Left ventricle myocardium inferior (tissue), 1 donor: ENCODE measurements around the gene NHERF2. TPM values are rescaled to one million over a fixed set of nuclear protein-coding genes. Genes with fewer than 3 reads are reported as not detected.

Source experiments
- DNase-seq: peaks from one replicate; pipeline ENCODE4 v3.0.0-alpha.2; 2020
- H3K27ac ChIP-seq: fragments of 200-600 bp; replicated peaks from 2 replicates; pipeline ENCODE4 v1.8.0; 2021
- H3K27me3 ChIP-seq: fragments of 200-600 bp; 2 replicates; pipeline ENCODE4 v1.8.0; 2021; ENCODE audit warnings: low read depth
- H3K36me3 ChIP-seq: fragments of 200-600 bp; 2 replicates; pipeline ENCODE4 v1.8.0; 2021
- H3K4me1 ChIP-seq: fragments of 200-600 bp; 2 replicates; pipeline ENCODE4 v1.8.0; 2021
- H3K4me3 ChIP-seq: fragments of 200-600 bp; 2 replicates; pipeline ENCODE4 v1.8.0; 2021; ENCODE audit warnings: mild to moderate bottlenecking, moderate library complexity
- H3K9me3 ChIP-seq: fragments of 200-600 bp; replicated peaks from 2 replicates; pipeline ENCODE4 v1.8.0; 2021
- CTCF ChIP-seq: fragments of 200-600 bp; IDR thresholded peaks from 2 replicates; pipeline ENCODE4 v1.8.0; 2021; ENCODE audit warnings: antibody characterized with exemption, mild to moderate bottlenecking, borderline replicate concordance
- intact Hi-C: fragments of 100-400 bp; cut with micrococcal nuclease; formaldehyde crosslinking; loops from one replicate; pipeline ENCODE4 v1.11.0; 2022
- total RNA-seq: library from RNA; stranded (reverse); fragmentation: NEBNext Ultra II Directional; extraction: Animal tissue kit (Norgen Biotek cat#: 25700); gene quantifications from one replicate; pipeline ENCODE4 v1.2.1, GENCODE V29; 2021
- donor health status: DM: no; HTN: yes; CAD: no; lungs with severe emphysema.

The NHERF2 gene
- total RNA-seq, 1 donor from 2014 or later, result 221 TPM

- H3K4me3 ChIP-seq, result peak within 1 kb of the TSS; percentile 29
- H3K36me3 ChIP-seq, result no peaks in the 10 kb centered on the region
- TF ChIP-seq CTCF, result no peak
- no peak within 1 kb of the TSS for H3K27ac ChIP-seq
- H3K27me3 ChIP-seq, result peaks cover 63% of the 10 kb centered on the region
- intact Hi-C loops, result no loop called here
- DNase-seq, result no peak
- H3K9me3 ChIP-seq, result no peaks in the 10 kb centered on the region
- peaks cover 35% of the 10 kb centered on the region for H3K4me1 ChIP-seq
These were observed 7.2 kb upstream of the NHERF2 start, which contains the start of gene NPW for GRCh38 chr16:2019518-2019920. Gene NPW (plus strand): TSS chr16:2019785.

GRCh38 chr16:2019921-2020831, 6.5 kb upstream of the NHERF2 start:
- no peaks in the 10 kb centered on the region for H3K36me3 ChIP-seq
- H3K9me3 ChIP-seq, result no peaks in the 10 kb centered on the region
- peaks cover 63% of the 10 kb centered on the region for H3K27me3 ChIP-seq
- intact Hi-C loops, result loop anchor here (10.0 kb wide), 1 partner anchor 125 kb away; the partner anchor contains the start of gene RAB26
- H3K4me1 ChIP-seq, result peaks cover 41% of the 10 kb centered on the region
- H3K4me3 ChIP-seq, result peak overlapping the region; percentile 29
- no peak for DNase-seq
- no peak overlapping the region for H3K27ac ChIP-seq
- no peak for TF ChIP-seq CTCF

GRCh38 chr16:2022723-2023091, 4.0 kb upstream of the NHERF2 start:
- intact Hi-C loops, result loop anchor here (10.0 kb wide), 1 partner anchor 122 kb away; the partner anchor contains the start of gene RAB26
- Histone ChIP-seq H3K27ac (peak overlapping the region; percentile 98), H3K4me3 (peak overlapping the region; percentile 60), H3K36me3 (no peaks in the 10 kb centered on the region), H3K9me3 (no peaks in the 10 kb centered on the region), H3K4me1 (peaks cover 64% of the 10 kb centered on the region), H3K27me3 (peaks cover 50% of the 10 kb centered on the region)
- no peak for TF ChIP-seq CTCF
- no peak for DNase-seq

- Histone ChIP-seq H3K4me1 (peaks cover 70% of the 10 kb centered on the region), H3K27ac (peak overlapping the region; percentile 98), H3K9me3 (no peaks in the 10 kb centered on the region), H3K27me3 (peaks cover 44% of the 10 kb centered on the region), H3K4me3 (peak overlapping the region; percentile 60), H3K36me3 (no peaks in the 10 kb centered on the region)
- intact Hi-C loops, result loop anchor here (10.0 kb wide), 1 partner anchor 121 kb away; the partner anchor contains the start of gene RAB26
- TF ChIP-seq CTCF, result peak; percentile 97
- DNase-seq, result peak; percentile 94
These were observed 3.3 kb upstream of the NHERF2 start for GRCh38 chr16:2023092-2024031.

- H3K36me3 ChIP-seq, result no peaks in the 10 kb centered on the region
- no peak for TF ChIP-seq CTCF
- no peaks in the 10 kb centered on the region for H3K9me3 ChIP-seq
- intact Hi-C loops, result loop anchor here (10.0 kb wide), 1 partner anchor 121 kb away; the partner anchor contains the start of gene RAB26
- H3K27me3 ChIP-seq, result peaks cover 37% of the 10 kb centered on the region
- peak overlapping the region; percentile 60 for H3K4me3 ChIP-seq
- DNase-seq, result peak; percentile 17
- peak overlapping the region; percentile 98 for H3K27ac ChIP-seq
- peaks cover 77% of the 10 kb centered on the region for H3K4me1 ChIP-seq
These were observed 2.7 kb upstream of the NHERF2 start for GRCh38 chr16:2024032-2024420.
